GM12801 (cell line): ENCODE data around the gene DLST.

Source experiments
- TF ChIP-seq, protein P1 (sequence below): IDR thresholded peaks from one replicate; pipeline ENCODE4 v1.5.1; 2011; ENCODE audit warnings: control low read depth; ENCODE audit not compliant: insufficient read length; ENCODE audit errors: extremely low read depth

The DLST gene

DNA sequence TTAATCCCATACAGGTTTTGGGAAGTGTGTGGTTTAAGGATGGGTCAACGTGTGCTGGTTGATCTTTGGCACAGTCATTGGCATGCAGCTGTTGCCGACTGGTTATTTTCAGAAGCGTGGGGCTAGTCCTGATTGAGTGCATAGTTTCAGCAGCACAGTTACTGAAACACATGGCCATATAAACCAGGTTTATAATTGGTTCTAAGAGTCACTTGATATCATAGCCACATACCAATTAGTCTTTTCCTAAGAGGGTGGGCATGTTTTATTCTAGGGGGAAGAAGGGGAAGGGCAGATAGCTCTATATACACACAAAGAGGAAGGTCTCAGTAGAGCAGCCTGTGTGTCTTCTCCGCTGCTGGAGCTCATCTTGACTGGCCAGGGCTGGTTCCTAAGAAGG is 52.3 kb downstream of the DLST start:
- TF ChIP-seq, protein P1, sequence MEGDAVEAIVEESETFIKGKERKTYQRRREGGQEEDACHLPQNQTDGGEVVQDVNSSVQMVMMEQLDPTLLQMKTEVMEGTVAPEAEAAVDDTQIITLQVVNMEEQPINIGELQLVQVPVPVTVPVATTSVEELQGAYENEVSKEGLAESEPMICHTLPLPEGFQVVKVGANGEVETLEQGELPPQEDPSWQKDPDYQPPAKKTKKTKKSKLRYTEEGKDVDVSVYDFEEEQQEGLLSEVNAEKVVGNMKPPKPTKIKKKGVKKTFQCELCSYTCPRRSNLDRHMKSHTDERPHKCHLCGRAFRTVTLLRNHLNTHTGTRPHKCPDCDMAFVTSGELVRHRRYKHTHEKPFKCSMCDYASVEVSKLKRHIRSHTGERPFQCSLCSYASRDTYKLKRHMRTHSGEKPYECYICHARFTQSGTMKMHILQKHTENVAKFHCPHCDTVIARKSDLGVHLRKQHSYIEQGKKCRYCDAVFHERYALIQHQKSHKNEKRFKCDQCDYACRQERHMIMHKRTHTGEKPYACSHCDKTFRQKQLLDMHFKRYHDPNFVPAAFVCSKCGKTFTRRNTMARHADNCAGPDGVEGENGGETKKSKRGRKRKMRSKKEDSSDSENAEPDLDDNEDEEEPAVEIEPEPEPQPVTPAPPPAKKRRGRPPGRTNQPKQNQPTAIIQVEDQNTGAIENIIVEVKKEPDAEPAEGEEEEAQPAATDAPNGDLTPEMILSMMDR: no peak

DNA sequence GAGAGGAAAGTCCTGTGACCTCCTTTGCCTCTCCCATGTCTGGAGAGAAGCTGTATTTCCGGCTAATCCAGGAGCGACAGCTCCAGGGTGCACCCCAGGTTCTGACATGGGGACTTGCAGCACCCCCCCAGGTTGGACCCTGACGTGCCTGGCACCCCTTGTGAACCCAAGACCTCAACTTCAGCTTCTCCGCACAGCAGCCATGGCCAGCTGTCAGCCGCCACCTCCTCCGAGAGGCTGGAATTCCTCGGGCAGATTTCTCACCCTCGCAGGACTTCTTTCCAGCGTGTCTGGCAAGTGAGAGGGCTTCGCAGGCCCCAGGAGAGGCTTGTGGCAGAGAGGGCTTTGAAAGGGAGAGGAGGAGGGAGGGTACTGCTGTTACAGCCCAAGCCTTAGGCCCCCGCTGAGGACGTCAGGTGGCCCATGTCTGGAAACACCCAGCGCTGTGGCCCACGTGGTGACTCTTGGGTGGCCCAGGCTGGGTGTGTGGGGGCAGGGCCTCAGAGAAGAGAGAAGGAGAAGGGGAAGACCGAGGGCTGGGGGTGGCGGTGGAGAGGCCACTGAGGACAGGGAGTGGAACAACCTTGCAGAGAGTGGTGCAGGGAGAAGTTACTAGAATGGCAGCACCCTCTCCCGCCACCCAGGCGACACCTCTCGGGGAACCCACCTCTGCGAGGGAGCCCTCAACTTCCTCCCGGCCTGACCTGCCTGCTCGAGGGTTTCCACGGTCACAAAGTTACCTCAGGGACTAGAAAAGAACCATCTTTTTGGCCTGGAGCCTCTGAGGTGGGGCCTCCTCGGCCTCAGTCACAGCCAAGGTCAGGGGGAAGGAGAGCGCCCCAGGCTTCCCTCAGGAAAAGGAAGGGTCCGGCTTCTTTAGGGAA is 53.0 kb downstream of the DLST start:
- TF ChIP-seq, protein P1: no peak

GRCh38 chr14:74935360-74935680 is 53.6 kb downstream of the DLST start:
- TF ChIP-seq, protein P1: no peak

GRCh38 chr14:74936151-74936550 is 54.4 kb downstream of the DLST start:
- TF ChIP-seq, protein P1: no peak

- TF ChIP-seq, protein P1: no peak
These were observed 55.0 kb downstream of the DLST start for GRCh38 chr14:74936731-74937130.

DNA sequence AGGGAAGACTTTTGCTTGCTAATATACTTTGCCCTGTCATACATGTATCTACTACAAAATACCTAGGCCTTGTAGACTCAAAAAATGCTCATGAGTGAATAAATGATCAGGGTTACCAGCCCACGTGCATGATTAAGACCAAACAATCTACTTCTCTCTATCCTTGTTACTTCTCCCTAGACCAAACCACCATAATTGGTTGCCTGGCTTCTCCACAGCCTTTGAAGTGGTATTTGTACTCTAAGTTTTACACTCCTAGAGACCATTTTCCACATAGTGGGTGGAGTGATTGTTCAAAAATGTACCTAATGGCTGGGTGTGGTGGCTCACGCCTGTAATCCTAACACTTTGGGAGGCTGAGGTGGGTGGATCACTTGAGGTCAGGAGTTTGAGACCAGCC is 55.5 kb downstream of the DLST start:
- TF ChIP-seq, protein P1: no peak

GRCh38 chr14:74938531-74939495 is 57.1 kb downstream of the DLST start:
- TF ChIP-seq, protein P1: no peak
